Fibroblast of mammary gland (primary cell): ENCODE data around the gene BAZ2A.
"Not testable (repeated sequence)": the region's sequence is repeated elsewhere in the genome, so short reads cannot be mapped to it uniquely, and the experiment has no call there.

ENCODE experiments used
- DNase-seq: peaks from one replicate; pipeline ENCODE4 v3.0.0-alpha.2; 2010; ENCODE audit warnings: low read depth
- H3K4me3 ChIP-seq: 2 replicates; pipeline ENCODE4 v1.5.1; 2011; ENCODE audit warnings: low read depth, mild to moderate bottlenecking, low read length, moderate library complexity; ENCODE audit not compliant: control insufficient read depth
- CTCF ChIP-seq: conservative IDR thresholded peaks from 2 replicates; pipeline ENCODE4 v1.5.1; 2011; ENCODE audit warnings: low read depth, low read length, inconsistent platforms; ENCODE audit not compliant: control insufficient read depth, insufficient read depth

Gene BAZ2A

GRCh38 chr12:56661979-56662638, 32.0 kb upstream of the BAZ2A start:
- no peak overlapping the region for H3K4me3 ChIP-seq
- no peak for TF ChIP-seq CTCF
- no peak for DNase-seq

GRCh38 chr12:56661560-56661959, 31.4 kb upstream of the BAZ2A start:
- H3K4me3 ChIP-seq = no peak overlapping the region
- no peak for TF ChIP-seq CTCF
- no peak for DNase-seq

- no peak for TF ChIP-seq CTCF
- H3K4me3 ChIP-seq = no peak overlapping the region
- no peak for DNase-seq
Observed at GRCh38 chr12:56658921-56659320, 28.8 kb upstream of the BAZ2A start.

GRCh38 chr12:56657416-56658379, 27.6 kb upstream of the BAZ2A start:
- DNase-seq = peak; percentile 23
- H3K4me3 ChIP-seq = no peak overlapping the region
- no peak for TF ChIP-seq CTCF

- not testable (repeated sequence) for DNase-seq, H3K4me3 ChIP-seq
Observed at GRCh38 chr12:56653781-56654180, 23.7 kb upstream of the BAZ2A start.

- DNase-seq, H3K4me3 ChIP-seq: not testable (repeated sequence)
Observed at GRCh38 chr12:56648023-56648422, 17.9 kb upstream of the BAZ2A start.

- no peak for TF ChIP-seq CTCF
- H3K4me3 ChIP-seq = peak within 1 kb of the TSS; percentile 100
- peak; percentile 100 for DNase-seq
Observed at GRCh38 chr12:56645717-56646446, 15.8 kb upstream of the BAZ2A start, which contains the start of gene ATP5F1B. Gene ATP5F1B (minus strand): TSS chr12:56645984. CDS start chr12:56645963, 21 bp downstream.
